Transverse colon (tissue), 4 donors: Measurements from ENCODE around the gene D2HGDH. TPM values are rescaled to one million over a fixed set of nuclear protein-coding genes. Genes with fewer than 3 reads are reported as not detected.

Experiments
- DNase-seq: peaks from one replicate; pipeline ENCODE4 v3.0.0-alpha.2; 2019
- H3K27ac ChIP-seq, 4 donors: fragments of 200-600 bp; sonication (generic); 2 replicates each; pipeline ENCODE4 v1.5.1; 2016 to 2018; ENCODE audit warnings: inconsistent platforms in 4 of 4
- H3K27me3 ChIP-seq: fragments of 200-600 bp; sonication (generic); 2 replicates; pipeline ENCODE4 v1.5.1; 2017; ENCODE audit warnings: inconsistent platforms
- H3K36me3 ChIP-seq, 4 donors: fragments of 200-600 bp; sonication (generic); 2 replicates each; pipeline ENCODE4 v1.5.1; 2017 to 2019; ENCODE audit warnings: inconsistent platforms in 4 of 4
- H3K4me1 ChIP-seq, 4 donors: fragments of 200-600 bp; sonication (generic); 2 replicates each; pipeline ENCODE4 v1.5.1; 2017 to 2020; ENCODE audit warnings: inconsistent platforms in 4 of 4
- H3K4me3 ChIP-seq, 4 donors: fragments of 200-600 bp; sonication (generic); 1 replicate in 1 of 4; 2 replicates in 3 of 4; pipeline versions ENCODE4 v1.5.1 to v1.6.1; 2017 to 2019; ENCODE audit warnings: inconsistent platforms in 4 of 4
- H3K9me3 ChIP-seq, 2 donors: fragments of 200-600 bp; sonication (generic); 2 replicates each; pipeline ENCODE4 v1.5.1; 2017 to 2019; ENCODE audit warnings: inconsistent platforms in 2 of 2
- CTCF ChIP-seq, 5 experiments: fragments of 200-600 bp in 3 of 5; fragments of 450-650 bp in 2 of 5; sonication (generic) in 3 of 5; IDR thresholded peaks; 1 replicate in 2 of 5; 2 replicates in 3 of 5; pipeline ENCODE4 v1.5.1; 2016 to 2017; ENCODE audit warnings: antibody characterized with exemption in 5 of 5, inconsistent platforms in 3 of 5, mild to moderate bottlenecking in 2 of 5, moderate library complexity in 1 of 5
- EP300 ChIP-seq: sonication (generic); formaldehyde crosslinking; IDR thresholded peaks from one replicate; pipeline ENCODE4 v1.6.1; 2017; ENCODE audit warnings: antibody characterized with exemption, low read depth
- POLR2A ChIP-seq: fragments of 450-650 bp; IDR thresholded peaks from one replicate; pipeline ENCODE4 v1.6.1; 2016; ENCODE audit warnings: antibody characterized with exemption, mild to moderate bottlenecking, moderate library complexity
- POLR2AphosphoS5 ChIP-seq, 3 donors: sonication (generic); formaldehyde crosslinking; IDR thresholded peaks; one replicate each; pipeline ENCODE4 v1.6.1; 2016; ENCODE audit warnings: antibody characterized with exemption in 3 of 3
- WGBS, 2 donors: methylation state at CpG; one replicate each; pipeline ENCODE4 v1.1.5; 2018; ENCODE audit warnings: low coverage in 1 of 2; 5-methylcytosine and 5-hydroxymethylcytosine counted together
- in situ Hi-C, 4 donors: fragments of 200-750 bp; cut with MboI; loops; one replicate each; pipeline versions ENCODE4 v1.15.0 to v1.15.1; 2017; ENCODE audit warnings: low sequenced_read_pairs in 3 of 4, low pct_ligation_motif_present in 1 of 4, low pct_unique_long_range_greater_than_20kb in 1 of 4
- intact Hi-C: fragments of 100-400 bp; cut with DNase I; formaldehyde crosslinking; loops from one replicate; pipeline ENCODE4 v1.15.1; 2023; ENCODE audit warnings: low total_unique reads
- total RNA-seq, 4 donors: library from RNA; depleted of rRNA; stranded (reverse); fragments of >200 nt; gene quantifications; one replicate each; pipeline ENCODE4 v1.1.0, GENCODE V29; 2016

The D2HGDH gene
- total RNA-seq, 4 donors from 2014 or later: 53.2 to 150 (median 55.5) TPM

GRCh38 chr2:241811201-241811951, 76.9 kb downstream of the D2HGDH start:
- Histone ChIP-seq H3K27ac (no peak overlapping the region), H3K36me3 (no peaks in the 10 kb centered on the region), H3K9me3 (no peaks in the 10 kb centered on the region), H3K27me3 (no peaks in the 10 kb centered on the region), H3K4me1 (peaks cover 0 to 10% (median 6%) of the 10 kb centered on the region in 4 donors), H3K4me3 (no peak overlapping the region)
- intact Hi-C loops (no loop called here), in situ Hi-C loops (no loop called here)
- no peak for TF ChIP-seq POLR2A
- no peak for TF ChIP-seq EP300
- no peak for TF ChIP-seq CTCF (IDR thresholded peaks at IDR 0.05)
- no peak for TF ChIP-seq POLR2AphosphoS5 (IDR thresholded peaks at IDR 0.05)
- WGBS, 2 donors: 89% methylated on average over 25 of the region's 27 CpGs; no CpG with 5 or more reads in 1 of the 2 donors
- no peak for DNase-seq

DNA sequence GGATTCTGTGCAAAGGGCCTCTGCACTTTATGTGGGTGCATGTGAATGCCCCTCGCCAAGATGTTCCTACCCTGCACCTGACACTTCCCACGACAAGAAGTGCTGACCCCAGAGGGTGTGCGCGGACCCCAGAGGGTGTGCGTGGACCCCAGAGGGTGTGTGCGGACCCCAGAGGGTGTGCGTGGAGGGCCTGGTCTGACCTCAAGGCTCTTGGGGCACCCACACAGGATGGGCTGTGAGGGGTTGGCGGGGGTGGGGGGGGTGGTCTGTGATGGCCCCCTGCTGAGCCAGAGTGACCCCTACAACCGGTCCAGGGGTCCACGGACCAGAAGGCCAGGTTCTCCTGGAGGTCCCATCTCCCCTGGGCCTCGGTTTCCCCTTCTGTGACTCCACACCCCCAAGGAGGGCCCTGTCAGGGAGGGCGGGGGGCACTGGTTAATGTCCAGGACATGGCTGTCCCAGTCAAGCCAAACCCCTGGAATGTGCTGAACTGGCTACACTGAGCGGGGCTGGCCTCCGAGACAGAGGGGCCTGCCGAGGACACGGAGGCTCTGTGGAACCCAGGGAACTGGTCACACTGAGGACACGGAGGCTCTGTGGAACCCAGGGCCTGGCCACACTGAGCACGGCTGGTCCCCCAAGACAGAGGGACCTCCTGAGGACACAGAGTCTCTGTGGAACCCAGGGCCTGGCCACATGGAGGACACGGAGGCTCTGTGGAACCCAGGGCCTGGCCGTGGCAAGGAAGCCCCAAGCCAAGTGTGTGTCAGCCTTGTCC, 77.7 kb downstream of the D2HGDH start:
- Histone ChIP-seq H3K9me3 (no peaks in the 10 kb centered on the region), H3K27ac (no peak overlapping the region), H3K27me3 (no peaks in the 10 kb centered on the region), H3K4me3 (no peak overlapping the region), H3K4me1 (peaks cover 0 to 15% (median 8%) of the 10 kb centered on the region in 4 donors), H3K36me3 (no peaks in the 10 kb centered on the region)
- intact Hi-C loops (loop anchor here (1.0 kb wide), 1 partner anchor 13 kb away; no protein-coding TSS in a partner anchor), in situ Hi-C loops (no loop called here)
- TF ChIP-seq POLR2AphosphoS5 (IDR thresholded peaks at IDR 0.05) (no peak), POLR2A (no peak), EP300 (no peak), CTCF (IDR thresholded peaks at IDR 0.05) (no peak)
- no peak for DNase-seq
- 83% methylated on average over 18 of the region's 20 CpGs; no CpG with 5 or more reads in 1 of the 2 donors for WGBS, 2 donors

DNA sequence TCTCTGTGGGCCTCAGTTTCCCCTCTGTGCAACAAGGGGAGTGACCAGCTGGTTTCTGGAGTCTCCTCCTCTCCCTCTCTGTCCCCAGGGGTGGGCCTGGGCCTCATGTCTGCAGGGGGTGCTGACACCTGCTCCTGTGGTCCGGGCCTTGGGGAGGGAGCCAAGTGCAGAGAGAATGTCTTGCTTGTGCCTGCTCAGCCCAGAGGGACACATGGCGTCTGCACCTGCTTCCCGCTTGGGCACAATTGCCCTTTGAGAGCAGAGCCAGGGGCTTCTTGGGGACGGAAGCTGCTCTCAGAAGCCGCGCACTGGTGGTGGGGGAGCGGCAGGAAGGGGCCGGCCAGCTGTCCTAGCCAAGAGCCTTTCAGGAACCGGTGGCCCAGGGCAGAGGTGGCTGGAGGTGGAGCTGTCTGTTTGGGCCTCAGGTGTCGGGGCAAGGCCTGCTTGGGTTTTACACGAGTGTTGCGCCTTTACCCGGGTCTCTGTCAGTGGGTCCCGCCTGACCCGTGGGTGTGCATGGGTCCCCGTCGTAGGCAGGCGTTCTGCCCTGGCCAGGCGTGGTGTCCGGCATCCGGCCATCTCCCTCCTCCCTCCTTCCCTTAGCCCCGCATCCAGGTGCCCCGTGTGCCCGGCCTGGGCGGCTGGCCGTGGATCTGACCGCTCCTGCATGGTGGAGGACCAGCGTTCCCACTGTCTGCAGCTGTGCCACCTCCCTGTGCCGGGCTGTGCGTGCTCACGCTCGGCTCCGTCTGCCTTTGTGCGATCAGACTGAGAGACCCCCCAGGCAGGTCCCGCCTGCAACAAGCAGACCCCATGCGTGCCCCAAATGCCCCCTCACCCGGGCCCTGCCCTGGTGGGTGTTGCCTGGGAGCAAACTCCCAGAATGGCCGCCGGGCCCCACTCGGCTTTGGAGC, 78.6 kb downstream of the D2HGDH start:
- DNase-seq: peak; percentile 6
- intact Hi-C loops: loop anchor here (1.0 kb wide), 1 partner anchor 14 kb away; no protein-coding TSS in a partner anchor
- Histone ChIP-seq H3K9me3 (no peaks in the 10 kb centered on the region), H3K36me3 (no peaks in the 10 kb centered on the region), H3K27me3 (no peaks in the 10 kb centered on the region), H3K4me1 (peaks cover 0 to 21% (median 12%) of the 10 kb centered on the region in 4 donors), H3K4me3 (no peak overlapping the region), H3K27ac (no peak overlapping the region)
- 84% methylated on average over 40 of the region's 40 CpGs; no CpG with 5 or more reads in 1 of the 2 donors for WGBS, 2 donors
- in situ Hi-C loops: no loop called here
- TF ChIP-seq EP300 (no peak), POLR2A (no peak), CTCF (IDR thresholded peaks at IDR 0.05) (no peak), POLR2AphosphoS5 (IDR thresholded peaks at IDR 0.05) (no peak)
